ENCODE data around the gene ARPC1A. TPM values are rescaled to one million over a fixed set of nuclear protein-coding genes. Genes with fewer than 3 reads are reported as not detected.

Gene ARPC1A
- total RNA-seq, 2 experiments from 2014 or later = 71.8 to 108 TPM

DNA sequence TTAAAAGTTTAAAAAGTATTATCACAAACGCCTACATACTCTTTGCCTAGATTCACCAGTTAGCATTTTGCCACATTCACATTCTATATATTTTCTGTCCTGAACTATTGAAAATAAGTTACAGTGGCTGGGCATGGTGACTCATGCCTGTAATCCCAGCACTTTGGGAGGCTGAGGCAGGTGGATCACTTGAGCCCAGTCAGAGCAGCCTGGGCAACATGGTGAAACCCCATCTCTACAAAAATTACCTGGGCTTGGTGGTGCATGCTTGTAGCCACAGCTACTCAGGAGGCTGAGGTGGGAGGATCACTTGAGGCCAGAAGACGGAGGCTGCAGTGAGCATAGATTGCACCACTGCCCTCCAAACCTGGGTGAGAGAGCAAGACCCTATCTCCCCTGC lies 5.3 kb downstream of the ARPC1A start:
- POLR2A ChIA-PET = interaction anchor here (0.6 kb wide), 2 partner anchors 174 to 367 kb away, joined by 4 to 6 read pairs; no protein-coding TSS in a partner anchor
- 0 out of 2 replicates have a peak, but pooled peaks cover 13% of the 10 kb centered on the region for H4K20me1 ChIP-seq (ENCODE audit: insufficient read depth, low read length)
- H3K9me3 ChIP-seq (ENCODE audit: low read length) = no peaks in the 10 kb centered on the region
- no peak overlapping the region for H3K27ac ChIP-seq (ENCODE audit: low read depth, low read length, poor library complexity, severe bottlenecking)
- peaks cover 14% of the 10 kb centered on the region for H3K4me1 ChIP-seq (ENCODE audit: insufficient read depth, low read length, poor library complexity, severe bottlenecking)
- H3K4me2 ChIP-seq (ENCODE audit: low read length) = no peak overlapping the region
- no peaks in the 10 kb centered on the region for H3K9me2 ChIP-seq (ENCODE audit: insufficient read depth, low read length)
- no peak for DNase-seq (ENCODE audit: low spot score)
- H3K4me3 ChIP-seq (ENCODE audit: low read depth, low read length, poor library complexity, severe bottlenecking) = no peak overlapping the region
- CTCF ChIA-PET (ENCODE audit: unreplicated experiment) = no interaction called here
- TF ChIP-seq CTCF (conservative IDR thresholded peaks at IDR 0.05; ENCODE audit: low read length) = no peak
- TF ChIP-seq EZH2phosphoT487 (IDR thresholded peaks at IDR 0.05; ENCODE audit: borderline replicate concordance, low read depth, low read length) = no peak
- H3K36me3 ChIP-seq (ENCODE audit: insufficient read depth, low read length) = peaks cover 49% of the 10 kb centered on the region
- H2AFZ ChIP-seq (ENCODE audit: low read length) = no peak overlapping the region
- peaks cover 63% of the 10 kb centered on the region for H3K79me2 ChIP-seq (ENCODE audit: insufficient read depth, low read depth, low read length)
- intact Hi-C loops (cut with micrococcal nuclease; ENCODE audit: unreplicated experiment) = no loop called here
- BruUV-seq (replicated peaks) = no TSS peak

DNA sequence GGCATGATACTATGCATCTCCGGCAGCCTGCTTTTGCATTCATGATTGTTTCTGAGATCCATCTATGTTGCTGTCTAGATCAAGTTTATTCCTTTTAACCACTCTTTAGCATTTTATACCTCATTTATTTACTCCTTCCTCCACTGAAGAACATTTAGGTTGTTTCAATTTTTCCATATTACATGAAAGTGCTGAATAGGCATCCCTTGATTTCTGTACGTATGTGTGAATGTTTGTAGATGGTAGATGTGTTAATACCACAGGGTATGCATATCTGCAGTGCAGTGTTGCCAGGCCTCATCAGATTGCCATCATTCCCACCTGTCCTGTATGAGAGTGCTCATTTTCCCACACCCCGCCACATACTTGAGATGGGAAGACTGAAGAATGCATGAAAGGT lies 13.9 kb downstream of the ARPC1A start:
- H3K9me3 ChIP-seq (ENCODE audit: low read length) = no peaks in the 10 kb centered on the region
- ChIA-PET CTCF (ENCODE audit: unreplicated experiment) (no interaction called here), POLR2A (interaction anchor here (0.6 to 1.8 kb wide), 2 partner anchors 10 to 473 kb away, joined by 3 to 5 read pairs; no protein-coding TSS in a partner anchor)
- no peak overlapping the region for H2AFZ ChIP-seq (ENCODE audit: low read length)
- no peak for DNase-seq (ENCODE audit: low spot score)
- peaks cover 80% of the 10 kb centered on the region for H3K36me3 ChIP-seq (ENCODE audit: insufficient read depth, low read length)
- H4K20me1 ChIP-seq (ENCODE audit: insufficient read depth, low read length) = no peaks in the 10 kb centered on the region
- no peak overlapping the region for H3K4me3 ChIP-seq (ENCODE audit: low read depth, low read length, poor library complexity, severe bottlenecking)
- no peaks in the 10 kb centered on the region for H3K9me2 ChIP-seq (ENCODE audit: insufficient read depth, low read length)
- intact Hi-C loops (cut with micrococcal nuclease; ENCODE audit: unreplicated experiment) = no loop called here
- H3K4me2 ChIP-seq (ENCODE audit: low read length) = no peak overlapping the region
- TF ChIP-seq EZH2phosphoT487 (IDR thresholded peaks at IDR 0.05; ENCODE audit: borderline replicate concordance, low read depth, low read length) (no peak), CTCF (conservative IDR thresholded peaks at IDR 0.05; ENCODE audit: low read length) (no peak)
- BruUV-seq (replicated peaks) = no TSS peak
- 0 out of 2 replicates have a peak, but pooled peaks cover 5% of the 10 kb centered on the region for H3K79me2 ChIP-seq (ENCODE audit: insufficient read depth, low read depth, low read length)
- no peaks in the 10 kb centered on the region for H3K4me1 ChIP-seq (ENCODE audit: insufficient read depth, low read length, poor library complexity, severe bottlenecking)
- H3K27ac ChIP-seq (ENCODE audit: low read depth, low read length, poor library complexity, severe bottlenecking) = no peak overlapping the region

DNA sequence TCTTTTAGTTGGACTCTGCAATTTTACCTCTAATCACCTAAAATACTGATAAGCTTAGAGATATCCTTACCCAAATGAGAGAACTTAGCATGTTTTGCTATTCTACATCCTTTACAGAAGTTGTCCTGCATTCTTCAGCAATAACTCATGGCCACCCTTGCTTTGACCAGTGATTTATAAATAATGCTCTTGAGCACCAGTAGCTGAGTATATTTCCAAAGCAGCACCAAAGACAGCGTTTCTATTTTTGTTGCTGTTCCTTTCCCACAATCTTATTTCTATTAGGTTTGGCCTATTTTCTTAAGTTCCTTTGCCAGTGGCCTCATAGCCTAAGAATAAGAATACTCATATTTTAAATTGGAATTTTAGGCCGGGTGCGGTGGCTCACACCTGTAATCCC lies 15.0 kb downstream of the ARPC1A start:
- ChIA-PET POLR2A (no interaction called here), CTCF (ENCODE audit: unreplicated experiment) (no interaction called here)
- no peak overlapping the region for H2AFZ ChIP-seq (ENCODE audit: low read length)
- H3K4me1 ChIP-seq (ENCODE audit: insufficient read depth, low read length, poor library complexity, severe bottlenecking) = no peaks in the 10 kb centered on the region
- DNase-seq (ENCODE audit: low spot score) = no peak
- TF ChIP-seq EZH2phosphoT487 (IDR thresholded peaks at IDR 0.05; ENCODE audit: borderline replicate concordance, low read depth, low read length) (no peak), CTCF (conservative IDR thresholded peaks at IDR 0.05; ENCODE audit: low read length) (no peak)
- H3K36me3 ChIP-seq (ENCODE audit: insufficient read depth, low read length) = peaks cover 81% of the 10 kb centered on the region
- no peak overlapping the region for H3K27ac ChIP-seq (ENCODE audit: low read depth, low read length, poor library complexity, severe bottlenecking)
- H4K20me1 ChIP-seq (ENCODE audit: insufficient read depth, low read length) = no peaks in the 10 kb centered on the region
- no peak overlapping the region for H3K4me2 ChIP-seq (ENCODE audit: low read length)
- H3K4me3 ChIP-seq (ENCODE audit: low read depth, low read length, poor library complexity, severe bottlenecking) = no peak overlapping the region
- no peaks in the 10 kb centered on the region for H3K9me2 ChIP-seq (ENCODE audit: insufficient read depth, low read length)
- intact Hi-C loops (cut with micrococcal nuclease; ENCODE audit: unreplicated experiment) = no loop called here
- H3K79me2 ChIP-seq (ENCODE audit: insufficient read depth, low read depth, low read length) = 0 out of 2 replicates have a peak, but pooled peaks cover 5% of the 10 kb centered on the region
- no peaks in the 10 kb centered on the region for H3K9me3 ChIP-seq (ENCODE audit: low read length)
- BruUV-seq (replicated peaks) = no TSS peak
